K562 (cell line): ENCODE data around the gene TRAK1. TPM values are rescaled to one million over a fixed set of nuclear protein-coding genes. Genes with fewer than 3 reads are reported as not detected.

ENCODE experiments used
- ATAC-seq: fragments of 200-7000 bp; cut with Tn5 transposase; 3 replicates; pipeline ENCODE4 v1.9.1; 2020; ENCODE audit warnings: moderate library complexity
- BruUV-seq: library from RNA; stranded (reverse); fragments of 400-500 nt; replicated peaks from 2 replicates; lab custom pipeline; 2021; lab: Mats Ljungman, UMichigan
- CTCF ChIA-PET: fragments of 300-600 bp; formaldehyde crosslinking; extraction: SDS; loops from one replicate; lab custom pipeline; 2021; ENCODE audit warnings: low intra/inter-chr PET ratio; lab: Yijun Ruan, JAX
- POLR2A ChIA-PET: fragments of 300-600, 350-650 bp; sonication (Branson Sonifier 250); formaldehyde crosslinking; extraction: SDS; loops from one replicate; lab custom pipeline; 2021; ENCODE audit warnings: antibody characterized with exemption, inconsistent platforms; lab: Yijun Ruan, JAX
- DNase-seq, 4 experiments: peaks; one replicate each; pipeline versions ENCODE4 v3.0.0 to v3.0.0-alpha.2; 2011 to 2018; ENCODE audit warnings: low spot score in 3 of 4, mixed read lengths in 3 of 4; ENCODE audit errors: extremely low read depth in 1 of 4
- FAIRE-seq: peaks from 2 replicates; lab custom pipeline; 2011; peaks lifted over from hg19 to GRCh38; lab: Jason Lieb, UNC
- H2AFZ ChIP-seq: 2 replicates; pipeline ENCODE4 v1.6.0; 2011; ENCODE audit warnings: low read depth, low read length, control low read depth, inconsistent platforms
- H3K27ac ChIP-seq: fragments of 200-600 bp; 3 replicates; pipeline ENCODE4 v1.8.0; 2011; ENCODE audit warnings: low read depth, mild to moderate bottlenecking, control low read depth, inconsistent platforms, low read length, moderate library complexity, mixed read lengths; ENCODE audit errors: extremely low read depth
- H3K27me3 ChIP-seq, 2 experiments: fragments of 300-600 bp in 1 of 2; 2 replicates in 1 of 2; 3 replicates in 1 of 2; pipeline versions ENCODE4 v1.6.0 to v1.8.0; 2011; ENCODE audit warnings: inconsistent platforms in 2 of 2, low read length in 2 of 2, mild to moderate bottlenecking in 1 of 2, mixed read lengths in 1 of 2, moderate library complexity in 1 of 2; ENCODE audit not compliant: control insufficient read depth in 2 of 2, insufficient read depth in 2 of 2
- H3K36me3 ChIP-seq: fragments of 300-600 bp; 3 replicates; pipeline ENCODE4 v1.8.0; 2011; ENCODE audit warnings: mild to moderate bottlenecking, low read length, inconsistent platforms; ENCODE audit not compliant: control insufficient read depth, insufficient read depth
- H3K4me1 ChIP-seq, 2 experiments: fragments of 200-600 bp in 1 of 2; replicated peaks in 1 of 2; 2 replicates in 1 of 2; 3 replicates in 1 of 2; pipeline versions ENCODE4 v1.5.1 to v1.8.0; 2011; ENCODE audit warnings: inconsistent platforms in 2 of 2, low read length in 2 of 2, mild to moderate bottlenecking in 1 of 2, mixed read lengths in 1 of 2, moderate library complexity in 1 of 2; ENCODE audit not compliant: control insufficient read depth in 2 of 2, insufficient read depth in 2 of 2
- H3K4me2 ChIP-seq: 2 replicates; pipeline ENCODE4 v1.6.1; 2011; ENCODE audit warnings: low read length, control low read depth, inconsistent platforms, mixed read lengths; ENCODE audit not compliant: insufficient read depth
- H3K4me3 ChIP-seq: fragments of 200-600 bp; sonication (generic), shearing (Covaris generic); 2 replicates; pipeline ENCODE4 v1.5.1; 2016; ENCODE audit warnings: control low read depth, inconsistent platforms
- H3K79me2 ChIP-seq: fragments of 200-600 bp; 3 replicates; pipeline ENCODE4 v1.8.0; 2011; ENCODE audit warnings: low read length, inconsistent platforms; ENCODE audit not compliant: control insufficient read depth, insufficient read depth
- H3K9ac ChIP-seq, 2 experiments: 2 replicates each; pipeline versions ENCODE4 v1.6.0 to v1.6.1; 2011; ENCODE audit warnings: low read depth in 2 of 2, low read length in 2 of 2, control low read depth in 1 of 2, inconsistent platforms in 1 of 2, mild to moderate bottlenecking in 1 of 2, mixed read lengths in 1 of 2; ENCODE audit not compliant: insufficient read depth in 1 of 2
- H3K9me1 ChIP-seq: one replicate; pipeline ENCODE4 v1.6.0; 2011; ENCODE audit warnings: inconsistent platforms, mild to moderate bottlenecking, low read length, moderate library complexity; ENCODE audit not compliant: control insufficient read depth, insufficient read depth
- H3K9me3 ChIP-seq: replicated peaks from 2 replicates; pipeline ENCODE4 v1.5.1; 2011; ENCODE audit warnings: low read depth, low read length, inconsistent platforms; ENCODE audit not compliant: control insufficient read depth, insufficient read depth
- H4K20me1 ChIP-seq: replicated peaks from 2 replicates; pipeline ENCODE4 v1.6.1; 2011; ENCODE audit warnings: low read length, inconsistent platforms, mixed read lengths; ENCODE audit not compliant: control insufficient read depth, insufficient read depth
- ATF7 ChIP-seq: fragments of 450-650 bp; IDR thresholded peaks from 2 replicates; pipeline ENCODE4 v1.7.1; 2014; ENCODE audit warnings: mild to moderate bottlenecking, moderate library complexity
- CCNT2 ChIP-seq: IDR thresholded peaks from 2 replicates; pipeline ENCODE4 v1.6.1; 2011; ENCODE audit warnings: borderline replicate concordance, low read depth, mild to moderate bottlenecking, moderate library complexity, mixed read lengths, low read length; ENCODE audit not compliant: insufficient read length; ENCODE audit errors: extremely low read depth
- ZNF239 ChIP-seq: fragments of 250-450 bp; sonication (Bioruptor Pico); IDR thresholded peaks from 2 replicates; pipeline ENCODE4 v1.4.0; 2020; ENCODE audit warnings: mild to moderate bottlenecking
- ZNF282 ChIP-seq: sonication (generic); formaldehyde crosslinking; IDR thresholded peaks from 2 replicates; pipeline ENCODE4 v1.8.1; 2023; ENCODE audit warnings: missing genetic modification reagents
- WGBS: fragments of 100-300 bp; shearing (Covaris generic); methylation state at CpG from one replicate; pipeline ENCODE4 v1.1.6; 2016; ENCODE audit warnings: low coverage, mixed read lengths; ENCODE audit not compliant: insufficient coverage; ENCODE audit errors: missing lambda C conversion rate; 5-methylcytosine and 5-hydroxymethylcytosine counted together
- in situ Hi-C: fragments of 300-500 bp; cut with MboI; formaldehyde crosslinking; loops from 4 replicates; pipeline ENCODE4 v1.15.0; 2018; ENCODE audit warnings: inconsistent platforms, mixed read lengths
- intact Hi-C: fragments of 100-400 bp; cut with micrococcal nuclease; formaldehyde crosslinking; loops from 2 replicates; pipeline ENCODE4 v1.14.2; 2022
- polyA plus RNA-seq, 8 experiments: library from polyadenylated mRNA; depleted of rRNA in 4 of 8; stranded (reverse) in 5 of 8; unstranded in 3 of 8; fragments of >200 nt; fragmentation: Nextera tagmentation in 2 of 8; fragmentation: Illumina TruSeq in 1 of 8; extraction: Ambion mirVana in 2 of 8; extraction: Trizol in 1 of 8; gene quantifications; 2 replicates each; pipeline versions ENCODE4 v1.2.1 to v1.2.3, GENCODE V29; 2011 to 2014; ENCODE audit warnings: inconsistent platforms in 1 of 8, missing spikeins in 1 of 8
- total RNA-seq, 7 experiments: library from RNA; depleted of rRNA in 6 of 7; stranded (reverse); fragments of >200 nt in 6 of 7; fragmentation: Illumina TruSeq in 2 of 7; extraction: Trizol in 2 of 7; gene quantifications; 2 replicates each; pipeline versions ENCODE4 v1.2.1 to v1.2.3, GENCODE V29; 2011 to 2021; ENCODE audit warnings: low replicate concordance in 1 of 7
- TF ChIP-seq, protein P1 (sequence below): fragments of 450-650 bp; IDR thresholded peaks from 2 replicates; pipeline ENCODE4 v1.6.1; 2016; ENCODE audit warnings: low read depth

Gene TRAK1
- total and polyA plus RNA-seq, 9 of the 15 experiments (the other 6 are each of a cell fraction or from before 2014, with no cell fraction given) = 5.3 to 28.5 (median 17.5) TPM

DNA sequence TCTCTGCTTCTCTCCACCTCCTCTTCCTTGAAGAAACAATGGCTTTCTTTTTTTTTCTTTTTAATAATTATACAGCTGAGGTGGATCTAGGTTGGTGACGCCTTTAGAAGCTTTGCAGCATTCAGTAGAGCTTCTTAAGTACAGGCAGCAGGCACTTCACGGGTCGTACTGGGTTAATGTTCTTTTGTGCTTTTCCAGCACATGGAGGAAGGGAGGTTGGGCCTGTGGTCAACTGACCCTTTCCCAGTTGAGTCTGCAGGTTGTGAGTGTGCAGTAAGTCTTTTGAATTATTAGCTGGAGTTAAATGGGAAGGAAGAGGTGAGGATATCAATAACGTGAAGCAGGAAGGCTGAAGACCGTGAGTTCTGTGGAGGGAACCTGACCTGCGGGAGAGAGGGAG is 7.0 kb downstream of the TRAK1 start:
- H3K9me3 ChIP-seq = no peaks in the 10 kb centered on the region
- peaks cover 0 to 4% of the 10 kb centered on the region in 2 experiments; a peak in 1 of 5 replicates for H3K4me1 ChIP-seq
- peaks cover 11% of the 10 kb centered on the region for H4K20me1 ChIP-seq
- H3K27ac ChIP-seq = no peak overlapping the region
- no peak overlapping the region for H2AFZ ChIP-seq
- no peaks in the 10 kb centered on the region for H3K27me3 ChIP-seq
- FAIRE-seq = no peak
- intact Hi-C loops = loop anchor here (2.0 to 5.0 kb wide), 2 partner anchors 85 to 101 kb away; no protein-coding TSS in a partner anchor
- no peak for DNase-seq
- H3K9ac ChIP-seq = no peak overlapping the region
- ChIA-PET CTCF (interaction anchor here (1.2 to 1.3 kb wide), 2 partner anchors 204 to 217 kb away, joined by 6 to 7 read pairs; no protein-coding TSS in a partner anchor), POLR2A (interaction anchor here (0.6 kb wide), 1 partner anchor 83 kb away, joined by 3 read pairs; no protein-coding TSS in a partner anchor)
- H3K79me2 ChIP-seq = no peaks in the 10 kb centered on the region
- WGBS = 68% methylated on average over 6 of the region's 6 CpGs
- peaks cover 5% of the 10 kb centered on the region; the same call in 1 of the 3 replicates for H3K36me3 ChIP-seq
- ATAC-seq = no peak
- H3K4me2 ChIP-seq = no peak overlapping the region
- no TSS peak for BruUV-seq
- H3K4me3 ChIP-seq = no peak overlapping the region
- no peak for TF ChIP-seq ZNF282 (CRISPR knock-in tag)
- TF ChIP-seq, protein P1, sequence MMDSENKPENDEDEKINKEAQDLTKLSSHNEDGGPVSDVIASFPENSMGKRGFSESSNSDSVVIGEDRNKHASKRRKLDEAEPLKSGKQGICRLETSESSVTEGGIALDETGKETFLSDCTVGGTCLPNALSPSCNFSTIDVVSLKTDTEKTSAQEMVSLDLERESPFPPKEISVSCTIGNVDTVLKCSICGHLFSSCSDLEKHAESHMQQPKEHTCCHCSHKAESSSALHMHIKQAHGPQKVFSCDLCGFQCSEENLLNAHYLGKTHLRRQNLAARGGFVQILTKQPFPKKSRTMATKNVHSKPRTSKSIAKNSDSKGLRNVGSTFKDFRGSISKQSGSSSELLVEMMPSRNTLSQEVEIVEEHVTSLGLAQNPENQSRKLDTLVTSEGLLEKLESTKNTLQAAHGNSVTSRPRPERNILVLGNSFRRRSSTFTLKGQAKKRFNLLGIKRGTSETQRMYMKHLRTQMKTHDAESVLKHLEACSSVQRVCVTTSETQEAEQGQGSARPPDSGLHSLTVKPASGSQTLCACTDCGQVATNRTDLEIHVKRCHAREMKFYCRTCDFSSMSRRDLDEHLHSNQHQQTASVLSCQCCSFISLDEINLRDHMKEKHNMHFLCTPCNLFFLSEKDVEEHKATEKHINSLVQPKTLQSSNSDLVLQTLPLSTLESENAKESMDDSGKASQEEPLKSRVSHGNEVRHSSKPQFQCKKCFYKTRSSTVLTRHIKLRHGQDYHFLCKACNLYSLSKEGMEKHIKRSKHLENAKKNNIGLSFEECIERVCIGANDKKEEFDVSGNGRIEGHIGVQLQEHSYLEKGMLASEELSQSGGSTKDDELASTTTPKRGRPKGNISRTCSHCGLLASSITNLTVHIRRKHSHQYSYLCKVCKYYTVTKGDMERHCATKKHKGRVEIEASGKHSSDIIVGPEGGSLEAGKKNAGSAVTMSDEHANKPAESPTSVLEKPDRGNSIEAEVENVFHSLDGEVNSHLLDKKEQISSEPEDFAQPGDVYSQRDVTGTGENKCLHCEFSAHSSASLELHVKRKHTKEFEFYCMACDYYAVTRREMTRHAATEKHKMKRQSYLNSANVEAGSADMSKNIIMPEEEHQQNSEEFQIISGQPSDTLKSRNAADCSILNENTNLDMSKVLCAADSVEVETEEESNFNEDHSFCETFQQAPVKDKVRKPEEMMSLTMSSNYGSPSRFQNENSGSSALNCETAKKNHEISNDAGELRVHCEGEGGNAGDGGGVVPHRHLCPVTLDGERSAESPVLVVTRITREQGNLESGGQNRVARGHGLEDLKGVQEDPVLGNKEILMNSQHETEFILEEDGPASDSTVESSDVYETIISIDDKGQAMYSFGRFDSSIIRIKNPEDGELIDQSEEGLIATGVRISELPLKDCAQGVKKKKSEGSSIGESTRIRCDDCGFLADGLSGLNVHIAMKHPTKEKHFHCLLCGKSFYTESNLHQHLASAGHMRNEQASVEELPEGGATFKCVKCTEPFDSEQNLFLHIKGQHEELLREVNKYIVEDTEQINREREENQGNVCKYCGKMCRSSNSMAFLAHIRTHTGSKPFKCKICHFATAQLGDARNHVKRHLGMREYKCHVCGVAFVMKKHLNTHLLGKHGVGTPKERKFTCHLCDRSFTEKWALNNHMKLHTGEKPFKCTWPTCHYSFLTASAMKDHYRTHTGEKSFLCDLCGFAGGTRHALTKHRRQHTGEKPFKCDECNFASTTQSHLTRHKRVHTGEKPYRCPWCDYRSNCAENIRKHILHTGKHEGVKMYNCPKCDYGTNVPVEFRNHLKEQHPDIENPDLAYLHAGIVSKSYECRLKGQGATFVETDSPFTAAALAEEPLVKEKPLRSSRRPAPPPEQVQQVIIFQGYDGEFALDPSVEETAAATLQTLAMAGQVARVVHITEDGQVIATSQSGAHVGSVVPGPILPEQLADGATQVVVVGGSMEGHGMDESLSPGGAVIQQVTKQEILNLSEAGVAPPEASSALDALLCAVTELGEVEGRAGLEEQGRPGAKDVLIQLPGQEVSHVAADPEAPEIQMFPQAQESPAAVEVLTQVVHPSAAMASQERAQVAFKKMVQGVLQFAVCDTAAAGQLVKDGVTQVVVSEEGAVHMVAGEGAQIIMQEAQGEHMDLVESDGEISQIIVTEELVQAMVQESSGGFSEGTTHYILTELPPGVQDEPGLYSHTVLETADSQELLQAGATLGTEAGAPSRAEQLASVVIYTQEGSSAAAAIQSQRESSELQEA = no peak
- TF ChIP-seq ZNF239 = no peak
- TF ChIP-seq ATF7 = no peak
- TF ChIP-seq CCNT2 = no peak
- no peaks in the 10 kb centered on the region for H3K9me1 ChIP-seq
- in situ Hi-C loops = loop anchor here (25.0 kb wide), 1 partner anchor 186 kb away; no protein-coding TSS in a partner anchor
